K562 (cell line): ENCODE results near the gene NR5A1.

Experiments used
- ERF ChIP-seq: fragments of 450-650 bp; formaldehyde crosslinking; IDR thresholded peaks from 2 replicates; pipeline ENCODE4 v1.4.0; 2020; ENCODE audit warnings: mild to moderate bottlenecking, mixed read lengths
- FOXA1 ChIP-seq: fragments of 450-650 bp; IDR thresholded peaks from 2 replicates; pipeline ENCODE4 v1.6.1; 2016; ENCODE audit warnings: mild to moderate bottlenecking, borderline replicate concordance

GRCh38 chr9:124500028-124500795 lies 7.0 kb downstream of the NR5A1 start:
- TF ChIP-seq FOXA1 (no peak), ERF (CRISPR knock-in tag) (no peak)
